Pancreas (tissue), 10 donors: ENCODE data around the gene VAPA. TPM values are rescaled to one million over a fixed set of nuclear protein-coding genes. Genes with fewer than 3 reads are reported as not detected.

Source experiments
- ATAC-seq, 4 donors: fragments of 200-7000 bp; cut with Tn5 transposase; one replicate each; pipeline versions ENCODE4 v1.8.0 to v1.9.1; 2020; ENCODE audit warnings: mild to moderate bottlenecking in 4 of 4, moderate library complexity in 4 of 4
- DNase-seq, 6 donors: peaks; one replicate each; pipeline ENCODE4 v3.0.0-alpha.2; 2020
- FAIRE-seq: peaks from 2 replicates; lab custom pipeline; 2012; peaks lifted over from hg19 to GRCh38; lab: Jason Lieb, UNC
- H3K27ac ChIP-seq, 4 donors: fragments of 200-600 bp; sonication (generic); 1 replicate in 3 of 4; 2 replicates in 1 of 4; pipeline versions ENCODE4 v1.5.0 to v1.8.0; 2020
- H3K27me3 ChIP-seq, 4 donors: fragments of 200-600 bp; one replicate each; pipeline ENCODE4 v1.8.0; 2021
- H3K36me3 ChIP-seq, 3 donors: fragments of 200-600 bp; sonication (generic) in 1 of 3; one replicate each; pipeline versions ENCODE4 v1.5.0 to v1.8.0; 2020 to 2021
- H3K4me1 ChIP-seq, 3 donors: fragments of 200-600 bp; one replicate each; pipeline ENCODE4 v1.8.0; 2021
- H3K4me3 ChIP-seq, 4 donors: fragments of 200-600 bp; sonication (generic) in 2 of 4; one replicate each; pipeline versions ENCODE4 v1.5.0 to v1.8.0; 2020 to 2021
- H3K9me3 ChIP-seq, 4 donors: fragments of 200-600 bp; one replicate each; pipeline ENCODE4 v1.8.0; 2021
- WGBS, 2 donors: extraction: QIAGEN DNeasy Blood & Tissue Kit; methylation state at CpG; one replicate each; pipeline ENCODE4 v1.1.7; 2013; 5-methylcytosine and 5-hydroxymethylcytosine counted together
- intact Hi-C, 3 donors: fragments of 100-400 bp; cut with DNase I; formaldehyde crosslinking; loops; one replicate each; pipeline versions ENCODE4 v1.11.1 to v1.14.2; 2022
- polyA plus RNA-seq, 2 donors: library from polyadenylated mRNA; stranded (reverse); fragments of 200-250 nt; gene quantifications; one replicate each; pipeline ENCODE4 v1.2.3, GENCODE V29; 2013
- total RNA-seq, 6 donors: library from RNA; stranded (reverse); fragmentation: NEBNext Ultra II Directional in 4 of 6; extraction: Animal tissue kit (Norgen Biotek cat#: 25700) in 4 of 6; gene quantifications; one replicate each; pipeline versions ENCODE4 v1.2.1 to v1.2.4, GENCODE V29; 2021 to 2023
- TF ChIP-seq, protein P1 (sequence below), 4 donors: fragments of 200-600 bp; sonication (generic) in 3 of 4; IDR thresholded peaks; one replicate each; pipeline versions ENCODE4 v1.5.0 to v1.8.0; 2021; ENCODE audit warnings: antibody characterized with exemption in 4 of 4
- donor health status: healthy with polysubstance abuse.
- donor health status: DM: no; HTN: no; CAD: no; lungs with moderate emphysema.
- donor health status: DM: no; HTN: no; CAD: no.
- donor health status: control.
- donor health status: control.
- donor health status: Bipolar disorder and iron deficiency.
- donor health status: DM: yes; HTN: yes; CAD: no.
- donor health status: DM: no; HTN: no; CAD: no.
- donor health status: DM: no; HTN: no; CAD: no.
- donor health status: DM: yes; HTN: yes; CAD: no.

VAPA gene
- total and polyA plus RNA-seq, 8 donors = 33.5 to 117 (median 97.4) TPM

DNA sequence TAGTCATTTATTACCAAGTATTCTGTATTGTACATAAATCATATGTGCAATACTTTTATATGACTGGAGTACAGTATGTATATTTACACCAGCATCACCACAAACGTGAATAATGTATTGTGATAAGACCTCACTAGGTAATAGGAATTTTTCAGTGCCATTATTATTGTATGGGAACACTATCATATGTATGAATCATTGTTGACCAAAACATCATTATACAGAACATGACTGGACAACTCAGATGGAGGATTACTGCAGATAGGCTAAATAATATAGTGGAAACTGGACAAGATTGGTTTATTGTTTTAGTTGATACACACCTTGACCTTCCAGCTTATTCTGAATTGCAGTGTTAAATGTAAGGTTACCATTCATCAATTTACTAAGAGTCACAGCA, 33.4 kb downstream of the VAPA start:
- intact Hi-C loops = no loop called here
- DNase-seq = no peak
- H3K27me3 ChIP-seq = no peaks in the 10 kb centered on the region
- WGBS, 2 donors = 52 to 58% methylated on average over 1 of the region's 1 CpG
- H3K36me3 ChIP-seq = peaks cover 0 to 16% (median 0%) of the 10 kb centered on the region in 3 donors
- FAIRE-seq = no peak
- ATAC-seq = no peak
- H3K27ac ChIP-seq = no peak overlapping the region
- H3K4me1 ChIP-seq = no peaks in the 10 kb centered on the region
- no peaks in the 10 kb centered on the region for H3K9me3 ChIP-seq
- no peak overlapping the region for H3K4me3 ChIP-seq
- TF ChIP-seq, protein P1, sequence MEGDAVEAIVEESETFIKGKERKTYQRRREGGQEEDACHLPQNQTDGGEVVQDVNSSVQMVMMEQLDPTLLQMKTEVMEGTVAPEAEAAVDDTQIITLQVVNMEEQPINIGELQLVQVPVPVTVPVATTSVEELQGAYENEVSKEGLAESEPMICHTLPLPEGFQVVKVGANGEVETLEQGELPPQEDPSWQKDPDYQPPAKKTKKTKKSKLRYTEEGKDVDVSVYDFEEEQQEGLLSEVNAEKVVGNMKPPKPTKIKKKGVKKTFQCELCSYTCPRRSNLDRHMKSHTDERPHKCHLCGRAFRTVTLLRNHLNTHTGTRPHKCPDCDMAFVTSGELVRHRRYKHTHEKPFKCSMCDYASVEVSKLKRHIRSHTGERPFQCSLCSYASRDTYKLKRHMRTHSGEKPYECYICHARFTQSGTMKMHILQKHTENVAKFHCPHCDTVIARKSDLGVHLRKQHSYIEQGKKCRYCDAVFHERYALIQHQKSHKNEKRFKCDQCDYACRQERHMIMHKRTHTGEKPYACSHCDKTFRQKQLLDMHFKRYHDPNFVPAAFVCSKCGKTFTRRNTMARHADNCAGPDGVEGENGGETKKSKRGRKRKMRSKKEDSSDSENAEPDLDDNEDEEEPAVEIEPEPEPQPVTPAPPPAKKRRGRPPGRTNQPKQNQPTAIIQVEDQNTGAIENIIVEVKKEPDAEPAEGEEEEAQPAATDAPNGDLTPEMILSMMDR (IDR thresholded peaks at IDR 0.05) = no peak

DNA sequence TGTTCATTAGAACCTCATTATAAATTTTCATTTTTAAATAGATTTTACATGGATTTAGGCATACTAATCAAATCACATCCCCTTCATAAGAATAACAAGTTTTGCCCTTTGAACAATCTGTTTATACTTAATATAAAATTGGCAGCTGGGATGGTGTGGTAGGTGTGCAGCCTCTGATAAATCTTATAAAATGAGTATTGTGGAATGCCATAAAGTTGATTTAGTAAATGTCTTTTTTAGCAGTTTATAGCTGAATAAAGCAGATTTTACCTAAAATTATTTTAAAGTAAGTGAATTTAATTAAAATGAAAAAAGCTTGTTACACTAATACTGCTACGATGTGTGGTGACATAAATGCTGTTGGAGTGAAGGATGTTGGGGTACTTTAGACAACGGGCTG, 35.5 kb downstream of the VAPA start:
- intact Hi-C loops = no loop called here
- WGBS, 2 donors = 93 to 96% methylated on average over 2 of the region's 2 CpGs
- H3K27ac ChIP-seq = no peak overlapping the region

DNA sequence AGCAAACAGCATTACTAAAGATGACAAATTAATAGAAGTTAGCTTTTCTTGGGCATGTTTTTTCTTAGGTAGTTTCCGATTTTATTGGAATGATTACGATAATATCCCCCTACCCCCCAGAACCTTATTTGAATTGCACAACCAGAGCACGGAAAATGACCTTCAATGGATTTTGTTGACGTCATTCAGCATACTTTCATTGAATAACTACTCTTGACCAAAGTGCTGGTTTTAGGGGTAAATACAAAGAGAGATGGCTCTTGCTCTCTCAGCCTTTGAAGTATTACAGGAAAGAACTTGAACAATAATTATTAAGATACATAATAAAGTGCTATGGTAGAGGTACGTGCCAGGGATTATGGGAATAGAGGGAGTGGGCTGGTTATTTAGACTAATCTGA, 36.0 kb downstream of the VAPA start:
- no peak for DNase-seq

More for the DNA sequence above, 35.5 kb downstream of the VAPA start:
- no peak for FAIRE-seq
- Histone ChIP-seq H3K4me3 (no peak overlapping the region), H3K27me3 (no peaks in the 10 kb centered on the region), H3K36me3 (peaks cover 0 to 32% (median 5%) of the 10 kb centered on the region in 3 donors), H3K9me3 (no peaks in the 10 kb centered on the region), H3K4me1 (no peaks in the 10 kb centered on the region)
- no peak for ATAC-seq
- DNase-seq = no peak
- TF ChIP-seq, protein P1 (IDR thresholded peaks at IDR 0.05) = no peak

DNA sequence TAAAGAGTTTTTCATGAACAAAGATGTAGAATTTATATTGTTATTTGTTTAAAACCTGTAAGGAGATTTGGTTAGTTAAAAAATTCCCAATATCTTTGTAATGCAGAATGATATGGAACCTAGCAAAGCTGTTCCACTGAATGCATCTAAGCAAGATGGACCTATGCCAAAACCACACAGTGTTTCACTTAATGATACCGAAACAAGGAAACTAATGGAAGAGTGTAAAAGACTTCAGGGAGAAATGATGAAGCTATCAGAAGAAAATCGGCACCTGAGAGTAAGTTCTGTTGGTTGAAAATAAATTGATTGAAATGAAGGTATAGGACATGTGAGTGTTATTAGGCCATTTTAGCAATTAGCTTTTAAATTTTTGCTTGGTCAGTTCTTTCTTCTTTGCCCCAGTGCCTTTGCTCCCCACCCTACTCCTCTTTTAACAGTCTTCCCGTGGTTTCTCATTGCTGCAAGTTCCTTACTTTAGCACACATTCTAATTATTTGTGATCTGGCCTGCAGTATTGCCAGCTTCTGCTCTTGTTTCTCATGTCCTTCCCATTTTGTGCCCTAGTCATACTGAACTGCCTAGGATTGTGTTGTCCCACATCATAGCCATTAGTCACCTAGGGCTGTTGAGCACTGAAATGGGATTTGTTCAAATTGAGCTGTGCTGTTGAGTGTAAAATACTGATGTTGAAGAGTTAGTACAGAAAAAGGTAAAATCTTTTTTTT, 36.6 kb downstream of the VAPA start:
- H3K27ac ChIP-seq = no peak overlapping the region
- intact Hi-C loops = no loop called here
- H3K36me3 ChIP-seq = peaks cover 0 to 42% (median 6%) of the 10 kb centered on the region in 3 donors
- no peaks in the 10 kb centered on the region for H3K27me3 ChIP-seq
- H3K9me3 ChIP-seq = no peaks in the 10 kb centered on the region
- FAIRE-seq (no peak), ATAC-seq (peak in 1 of 4 donors; percentile 34), DNase-seq (no peak)
- no peak overlapping the region for H3K4me3 ChIP-seq
- H3K4me1 ChIP-seq = no peaks in the 10 kb centered on the region
- WGBS, 2 donors = 80 to 83% methylated on average over 3 of the region's 3 CpGs
- TF ChIP-seq, protein P1 (IDR thresholded peaks at IDR 0.05) = no peak

More for the DNA sequence above, 36.0 kb downstream of the VAPA start:
- Histone ChIP-seq H3K27me3 (no peaks in the 10 kb centered on the region), H3K27ac (no peak overlapping the region), H3K36me3 (peaks cover 0 to 37% (median 6%) of the 10 kb centered on the region in 3 donors), H3K4me3 (no peak overlapping the region), H3K9me3 (no peaks in the 10 kb centered on the region), H3K4me1 (no peaks in the 10 kb centered on the region)
- no peak for FAIRE-seq
- ATAC-seq = no peak
- 72 to 76% methylated on average over 5 of the region's 5 CpGs for WGBS, 2 donors
- intact Hi-C loops = no loop called here
- TF ChIP-seq, protein P1 (IDR thresholded peaks at IDR 0.05) = no peak
